ENCODE results near the gene GALNT9.

Gene GALNT9

DNA sequence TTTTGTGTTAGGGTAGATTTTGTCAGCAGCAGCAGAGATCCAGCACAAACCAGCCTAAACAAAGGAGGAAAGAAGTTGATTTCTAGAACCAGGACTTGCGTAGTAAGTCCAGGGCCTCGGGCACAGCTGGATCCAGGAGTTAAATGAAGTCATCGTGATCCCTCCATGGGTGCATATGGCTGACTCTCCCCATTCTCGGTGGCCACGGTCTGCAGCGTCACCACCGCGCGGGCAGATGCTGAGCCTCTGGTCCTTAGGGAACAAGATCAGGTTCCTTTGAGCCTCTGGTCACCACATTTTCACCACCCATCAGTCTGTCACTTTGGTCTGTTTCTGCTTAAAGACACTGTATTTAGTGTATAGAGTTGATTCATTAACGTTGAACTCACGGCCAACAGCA is 14.8 kb upstream of the GALNT9 start:
- no peak for DNase-seq

DNA sequence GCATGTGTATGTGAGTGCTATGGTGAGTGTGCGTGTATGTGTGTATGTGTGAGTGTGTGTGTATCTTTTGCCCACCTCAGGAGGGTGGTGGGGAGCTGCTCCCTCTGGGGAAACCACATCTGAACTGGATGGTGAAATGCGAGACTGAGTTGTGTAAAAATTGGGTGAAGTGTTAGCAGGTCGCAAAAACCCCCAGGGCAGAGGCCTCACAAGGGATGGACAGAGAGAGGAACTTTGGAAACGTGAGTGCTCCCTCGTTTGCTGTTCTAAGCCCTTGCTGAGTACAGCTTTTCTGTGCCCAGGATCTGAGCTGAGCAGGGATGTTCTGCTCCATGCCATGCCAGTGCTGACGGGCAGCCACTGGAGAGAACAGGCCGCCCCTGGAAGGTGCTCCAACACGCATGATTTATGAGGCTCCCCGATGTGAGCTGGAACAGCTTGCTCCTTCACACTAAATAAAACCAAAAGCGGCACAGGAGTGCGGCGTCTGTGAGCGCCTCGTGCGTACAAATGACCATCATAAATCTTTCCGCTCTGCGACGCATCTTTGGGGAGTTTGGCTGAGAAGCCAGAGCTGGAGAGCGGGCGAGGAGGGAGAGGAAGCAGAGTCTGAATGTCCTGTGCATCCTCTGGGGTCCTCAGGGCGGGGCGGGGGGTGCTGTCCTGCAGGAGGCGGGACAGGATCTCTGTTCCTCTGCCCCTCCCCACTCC is 14.1 kb upstream of the GALNT9 start:
- DNase-seq: no peak

- no peak for DNase-seq
Observed at GRCh38 chr12:132342251-132343227, 13.2 kb upstream of the GALNT9 start.

- no peak for DNase-seq
Observed at GRCh38 chr12:132341318-132342050, 12.1 kb upstream of the GALNT9 start.

DNA sequence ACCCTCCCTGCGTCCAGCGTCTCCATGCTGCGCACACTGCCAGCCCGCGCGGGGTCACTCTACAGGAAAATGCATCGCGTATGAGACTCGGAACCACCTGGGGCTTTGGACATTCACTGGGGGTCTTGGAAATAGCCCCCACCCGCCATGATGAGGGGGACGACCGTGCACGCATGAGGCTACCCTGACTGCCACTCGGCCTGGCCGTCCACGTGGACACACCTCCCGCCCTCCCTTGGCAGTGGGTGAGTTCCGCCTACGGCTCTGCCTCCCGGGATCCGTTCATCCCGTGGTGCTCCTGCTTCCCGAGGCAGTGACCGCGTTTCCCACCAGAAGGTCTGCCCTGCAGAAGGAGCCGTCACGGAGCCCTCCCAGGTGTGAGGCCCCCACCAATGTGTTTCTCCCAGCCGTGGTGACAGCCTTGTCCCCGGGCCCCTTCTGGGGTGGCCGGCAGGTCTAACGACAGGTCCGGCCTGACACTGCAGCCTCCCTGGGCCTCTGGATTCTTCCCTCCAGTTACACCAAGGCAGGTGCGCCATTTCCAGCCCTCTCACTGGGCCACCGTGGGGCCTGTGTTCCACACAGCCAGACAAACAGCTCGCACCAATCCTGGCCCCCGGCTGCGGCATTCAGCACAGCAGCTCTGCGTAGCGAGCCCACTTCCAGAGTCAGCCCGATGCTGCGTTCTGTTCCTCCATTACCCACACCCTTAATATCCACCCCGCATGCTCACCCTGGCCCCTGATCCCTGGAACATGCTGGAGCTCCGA is 11.1 kb upstream of the GALNT9 start:
- no peak for DNase-seq

- DNase-seq: no peak
Observed at GRCh38 chr12:132339856-132340255, 10.5 kb upstream of the GALNT9 start.

DNA sequence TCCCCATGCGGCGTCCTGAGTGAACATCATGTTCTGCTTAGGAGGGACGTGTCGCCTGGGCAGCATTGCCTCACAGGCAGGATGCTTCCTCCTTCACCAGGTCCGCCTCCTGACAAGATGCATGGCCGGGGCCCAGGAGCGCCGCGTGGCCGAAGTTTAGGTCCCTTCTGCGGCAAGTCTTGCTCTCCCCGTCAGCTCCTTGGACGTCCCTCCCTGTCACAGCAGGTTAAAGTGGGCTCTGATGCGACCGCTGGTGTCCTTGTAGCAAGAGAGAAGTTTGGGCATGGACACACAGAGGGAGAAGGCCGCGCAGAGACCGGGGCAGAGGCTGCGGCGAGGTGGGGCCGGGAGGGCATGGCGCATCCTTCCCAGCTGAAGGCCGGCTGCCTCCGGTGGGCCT is 9.4 kb upstream of the GALNT9 start:
- DNase-seq: no peak

GRCh38 chr12:132338311-132338710 is 8.9 kb upstream of the GALNT9 start:
- DNase-seq: no peak

DNA sequence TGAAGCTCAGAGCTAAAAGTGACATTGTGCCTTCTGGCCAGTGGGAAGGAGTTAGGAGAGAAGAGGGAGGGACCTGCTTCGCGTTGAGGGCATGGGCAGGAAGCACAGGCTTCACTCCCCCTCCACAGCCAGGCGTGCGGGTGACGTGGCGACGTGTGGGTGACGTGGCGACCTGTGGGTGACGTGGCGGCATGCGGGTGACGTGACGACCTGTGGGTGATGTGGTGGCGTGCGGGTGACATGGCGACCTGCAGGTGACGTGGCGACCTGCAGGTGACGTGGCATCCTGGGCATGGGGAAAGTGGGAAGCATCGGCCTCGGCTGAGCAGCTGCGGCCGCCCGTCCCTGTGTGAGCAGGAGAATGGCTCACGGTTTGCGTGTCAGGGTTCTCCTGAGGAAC is 8.2 kb upstream of the GALNT9 start:
- DNase-seq: no peak

DNA sequence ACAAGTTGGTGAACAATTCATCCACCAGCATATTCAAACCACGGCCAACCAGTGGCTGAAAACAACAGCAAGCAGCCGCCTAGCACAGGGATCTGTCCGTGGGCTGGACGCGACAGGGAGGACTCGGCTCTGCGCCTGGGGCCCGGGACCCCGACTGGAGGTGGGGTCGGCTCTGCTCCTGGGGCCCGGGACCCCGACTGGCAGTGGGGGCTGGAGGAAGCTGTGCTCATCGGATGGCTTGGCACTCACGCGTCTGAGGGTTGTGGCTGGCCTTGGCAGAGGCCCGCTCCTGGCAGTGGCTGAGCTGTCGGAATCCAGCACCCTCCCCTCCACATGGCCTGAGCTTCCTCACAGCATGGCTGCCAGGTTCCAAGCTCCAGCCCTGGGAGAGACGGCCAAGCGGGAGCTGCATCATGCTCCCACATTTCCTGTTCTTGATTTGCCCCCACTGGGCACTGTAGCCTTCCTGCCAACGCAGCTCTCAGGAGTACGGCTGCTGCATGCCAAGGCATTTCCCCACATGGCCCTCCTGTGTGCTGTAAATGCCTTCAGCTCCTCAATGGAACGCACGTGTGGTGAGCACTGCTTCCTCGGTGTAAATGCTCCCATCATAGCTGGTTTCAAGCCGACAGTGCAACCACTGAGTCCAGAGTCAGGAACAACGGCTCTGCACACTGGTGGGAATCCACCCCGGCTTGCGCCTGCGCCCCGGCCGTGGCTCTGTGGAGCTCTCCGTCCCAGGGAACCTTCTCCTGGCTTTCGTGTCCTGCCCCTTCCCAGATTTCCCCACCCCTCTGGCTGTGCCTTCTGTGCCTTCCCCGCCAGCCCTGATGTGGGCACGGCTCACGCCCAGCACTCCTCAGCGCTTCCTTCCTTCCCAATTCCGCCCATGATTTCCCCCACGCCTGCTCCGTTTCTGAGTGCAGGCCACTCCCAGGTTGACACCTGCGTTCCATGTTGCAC is 7.3 kb upstream of the GALNT9 start:
- DNase-seq: no peak

DNA sequence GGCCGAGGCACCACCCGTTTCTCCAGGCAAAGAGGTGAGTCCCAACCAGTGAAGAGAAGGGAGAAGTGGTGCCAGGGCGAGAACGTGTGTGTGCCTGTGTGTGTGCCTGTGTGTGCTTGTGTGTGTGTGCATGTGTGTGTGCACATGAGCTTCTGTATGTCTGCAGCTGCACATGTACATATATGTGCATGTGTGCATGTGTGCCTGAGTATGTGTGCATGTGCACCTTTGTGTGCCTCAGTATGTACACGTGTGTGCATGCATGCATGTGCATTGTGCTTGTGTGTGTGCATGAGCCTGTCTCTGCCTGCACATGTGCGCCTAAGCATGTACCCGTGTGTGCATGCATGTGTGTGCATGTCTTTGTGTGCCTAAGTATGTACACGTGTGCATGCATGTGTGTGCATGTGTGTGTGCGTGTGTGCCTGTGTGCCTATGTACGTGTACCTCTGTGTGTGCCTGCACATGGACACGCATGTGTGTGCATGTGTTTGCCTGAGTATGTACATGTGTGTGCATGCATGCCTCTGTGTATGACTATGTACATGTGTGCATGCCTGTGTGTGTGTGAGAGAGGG is 5.9 kb upstream of the GALNT9 start:
- DNase-seq: no peak

DNA sequence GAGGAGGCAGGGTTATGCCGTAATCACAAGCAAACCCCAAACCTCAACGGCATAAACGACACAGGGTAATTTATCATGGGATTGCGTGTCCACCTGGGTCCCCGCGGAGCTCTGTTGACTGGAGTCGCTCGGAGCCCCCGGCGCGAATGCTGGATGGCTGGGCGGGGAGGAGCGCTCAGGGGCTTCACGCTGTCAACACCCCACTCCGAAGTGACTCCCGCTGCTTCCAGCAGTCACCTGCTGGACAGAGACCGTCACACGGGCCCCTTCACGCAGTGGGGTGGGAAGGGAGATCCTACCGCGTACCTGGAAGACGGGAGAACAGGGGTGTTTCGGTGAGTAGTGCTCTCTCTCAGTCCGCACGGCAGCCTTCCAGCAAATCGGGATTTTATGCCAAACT is 4.4 kb upstream of the GALNT9 start:
- no peak for DNase-seq

GRCh38 chr12:132333273-132333672 is 3.9 kb upstream of the GALNT9 start:
- no peak for DNase-seq

- DNase-seq: no peak
Observed at GRCh38 chr12:132330549-132330881, 1.1 kb upstream of the GALNT9 start.

- no peak for DNase-seq
Observed at GRCh38 chr12:132329720-132330548, 545 bp upstream of the GALNT9 start.

DNA sequence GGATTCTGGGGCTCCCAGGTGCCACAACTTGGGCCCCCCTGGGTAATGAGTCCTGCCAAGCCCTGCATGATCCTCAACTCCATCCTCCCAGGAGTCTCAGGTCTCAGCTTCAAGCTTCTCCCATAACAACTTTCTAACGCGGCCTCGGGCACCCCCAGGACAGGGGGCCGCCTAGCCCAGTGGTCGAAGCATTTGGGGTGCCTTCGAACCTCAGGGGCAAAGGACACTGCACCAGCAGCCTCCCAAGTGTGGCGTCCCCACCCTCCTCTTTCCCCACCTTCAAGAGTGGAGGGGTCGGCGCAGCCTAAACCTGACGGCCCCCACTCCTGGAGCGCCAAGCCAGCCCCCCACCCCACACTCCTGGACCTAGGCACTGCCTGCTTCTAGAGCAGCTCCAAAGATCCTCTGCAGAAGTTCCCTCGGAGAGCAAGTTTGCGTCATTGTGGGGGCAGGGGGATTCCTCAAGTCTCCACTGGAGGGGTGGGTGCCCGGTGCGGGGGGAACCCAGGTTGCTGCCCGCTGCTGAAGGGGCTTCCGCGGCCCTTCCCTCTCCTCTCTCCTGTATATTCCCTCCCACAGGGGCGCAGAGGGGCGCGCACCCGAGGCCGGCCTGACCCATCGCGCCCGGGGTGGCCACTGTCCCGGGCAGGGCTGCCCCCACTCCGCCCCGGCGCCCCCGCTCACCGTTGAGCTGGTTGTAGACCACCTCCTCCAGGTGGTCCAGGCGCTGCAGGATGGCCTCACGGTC is 933 bp downstream of the GALNT9 start:
- DNase-seq: no peak

GRCh38 chr12:132327336-132328171 is 1.8 kb downstream of the GALNT9 start:
- DNase-seq: peak; percentile 51

GRCh38 chr12:132326646-132327045 is 2.7 kb downstream of the GALNT9 start:
- DNase-seq: no peak

DNA sequence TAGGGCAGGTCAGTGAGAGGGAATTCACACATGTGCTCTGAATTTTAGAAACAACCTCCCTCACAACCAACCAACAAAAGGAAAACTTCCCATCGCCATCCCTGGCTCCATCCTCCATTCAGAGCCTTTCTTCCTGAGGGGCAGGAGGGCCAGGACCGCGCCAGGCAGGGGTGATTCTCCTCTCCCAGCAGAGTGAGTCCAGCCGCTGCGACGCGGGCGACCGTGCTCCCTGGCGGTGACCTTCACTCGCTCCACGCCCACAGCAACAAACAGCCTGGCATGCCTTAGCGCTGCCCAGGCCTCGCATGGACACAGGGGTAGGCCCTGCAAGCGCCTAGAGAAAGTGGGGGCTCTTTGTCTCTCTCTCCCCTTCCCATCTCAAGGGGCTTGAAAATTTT is 3.7 kb downstream of the GALNT9 start:
- DNase-seq: no peak

Data from activated T-cell treated with anti-CD3 and anti-CD28 coated beads for 4 hours (primary cell).